NCI-H748 (cell line): ENCODE data around the gene DNAJA2.

Source experiments
- DNase-seq: peaks from one replicate; lab custom pipeline; 2025; ENCODE audit not compliant: unreplicated experiment; lab: John Stamatoyannopoulos, UW

DNAJA2 gene

DNA sequence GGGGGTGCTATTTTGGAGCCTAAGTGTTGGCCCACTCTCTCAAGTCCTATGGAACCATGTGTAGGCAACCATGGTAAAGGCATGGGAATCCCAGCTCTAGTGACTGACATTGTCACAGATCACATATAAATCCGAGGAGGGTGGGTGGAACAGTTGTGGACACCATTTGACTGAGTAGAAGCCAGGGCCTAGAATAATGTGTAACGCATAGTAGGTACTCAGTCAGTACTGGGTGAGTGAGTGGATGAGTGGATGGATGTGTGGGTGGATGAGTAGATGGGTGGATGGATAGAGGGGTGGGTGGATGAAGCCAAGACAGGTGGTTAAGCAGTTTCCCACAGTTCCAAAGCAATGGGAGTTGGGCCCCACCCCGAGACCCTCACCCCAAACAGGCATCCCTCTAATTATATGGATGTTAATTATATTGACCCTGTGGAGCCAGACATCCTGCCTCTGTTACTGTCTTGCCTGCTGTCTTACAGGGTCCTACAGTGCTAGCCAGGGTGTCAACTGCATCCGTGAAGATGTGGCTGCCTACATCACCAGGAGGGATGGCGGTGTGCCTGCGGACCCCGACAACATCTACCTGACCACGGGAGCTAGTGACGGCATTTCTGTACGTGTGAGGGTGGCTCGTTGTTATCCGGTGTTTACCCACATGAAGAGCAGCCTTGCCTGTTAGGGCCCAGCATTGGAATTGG, 67.0 kb downstream of the DNAJA2 start:
- DNase-seq = no peak
